ENCODE results near the gene MCF2L2. TPM values are rescaled to one million over a fixed set of nuclear protein-coding genes. Genes with fewer than 3 reads are reported as not detected.
A peak's percentile ranks its signal among the peaks of the same experiment; 100 is the strongest.

The MCF2L2 gene
- total and polyA plus RNA-seq, 9 of the 15 experiments (the other 6 are each of a cell fraction or from before 2014, with no cell fraction given): 0.56 to 4.2 (median 3.0) TPM

DNA sequence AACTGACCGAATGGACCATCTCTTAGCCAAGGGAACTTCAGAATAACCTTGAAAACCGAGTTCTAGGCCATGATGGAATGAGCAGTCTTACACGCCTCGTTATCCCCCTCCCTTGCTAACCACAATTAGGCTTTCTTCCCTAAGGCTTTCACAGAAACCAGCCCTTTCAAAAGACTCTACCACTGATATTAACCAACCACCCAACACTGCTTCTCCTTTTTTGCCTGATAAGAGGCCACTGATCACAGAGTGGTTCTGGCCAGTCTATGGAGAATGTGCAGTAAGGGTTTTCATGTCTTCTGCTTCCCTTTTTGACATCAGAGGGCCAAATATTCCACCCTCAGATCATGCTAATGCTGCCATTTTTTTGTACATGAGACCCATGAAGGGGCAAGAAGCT is 59.3 kb downstream of the MCF2L2 start (continued):
- TF ChIP-seq SMARCA4 (IDR thresholded peaks at IDR 0.05) (peak; percentile 75), PHF8 (IDR thresholded peaks at IDR 0.05; ENCODE audit: borderline replicate concordance, low read length) (no peak), FOXK2 (conservative IDR thresholded peaks at IDR 0.05 in 1 of 2, IDR thresholded peaks at IDR 0.05 in 1 of 2; ENCODE audit: low read depth in 2 of 2) (peak in 1 of 2 experiments; percentile 59; a peak in 1 of 4 replicates), MTA3 (IDR thresholded peaks at IDR 0.05; ENCODE audit: borderline replicate concordance) (peak; percentile 29; the same call in 1 of the 2 replicates), CEBPG (CRISPR knock-in tag; IDR thresholded peaks at IDR 0.05) (no peak), CEBPG (tag; conservative IDR thresholded peaks at IDR 0.05 in 1 of 2, IDR thresholded peaks at IDR 0.05 in 1 of 2) (peak in 1 of 2 experiments; percentile 4; a peak in 1 of 4 replicates), HDAC6 (IDR thresholded peaks at IDR 0.05; ENCODE audit: low read depth, low read length) (no peak), TSC22D4 (tag; IDR thresholded peaks at IDR 0.05) (no peak), ZNF766 (CRISPR knock-in tag; conservative IDR thresholded peaks at IDR 0.05) (peak; percentile 89), ZNF699 (CRISPR knock-in tag; IDR thresholded peaks at IDR 0.05; ENCODE audit: insufficient replicate concordance) (no peak), MYBL2 (IDR thresholded peaks at IDR 0.05; ENCODE audit: low read depth) (peak; percentile 61; the same call in 1 of the 2 replicates), MYBL2 (CRISPR knock-in tag; IDR thresholded peaks at IDR 0.05; ENCODE audit: borderline replicate concordance) (no peak), ELF4 (CRISPR knock-in tag; IDR thresholded peaks at IDR 0.05) (0 out of 2 replicates have a peak, but pooled peaks have one; percentile 38), MLLT1 (IDR thresholded peaks at IDR 0.05) (peak in 1 of 2 experiments; percentile 90; a peak in 2 of 4 replicates), YY1 (IDR thresholded peaks at IDR 0.05; ENCODE audit: borderline replicate concordance in 1 of 3, control insufficient read depth in 1 of 3, extremely low read depth in 1 of 3, insufficient read depth in 3 of 3, insufficient read length in 1 of 3, insufficient replicate concordance in 2 of 3, low read depth in 1 of 3, low read length in 2 of 3) (peak in 1 of 3 experiments; percentile 24), IRF9 (tag; IDR thresholded peaks at IDR 0.05) (no peak), TCF7L2 (IDR thresholded peaks at IDR 0.05; ENCODE audit: low read depth, low read length) (peak; percentile 66; the same call in 1 of the 2 replicates), DPF2 (IDR thresholded peaks at IDR 0.05) (peak; percentile 56; the same call in 1 of the 2 replicates), ATF7 (IDR thresholded peaks at IDR 0.05) (peak; percentile 75), HMBOX1 (IDR thresholded peaks at IDR 0.05) (peak; percentile 99), SMAD1 (IDR thresholded peaks at IDR 0.05; ENCODE audit: low read depth, low read length, partially characterized antibody) (no peak), ZEB2 (IDR thresholded peaks at IDR 0.05) (0 out of 2 replicates have a peak, but pooled peaks have one; percentile 13), CBFB (CRISPR knock-in tag; IDR thresholded peaks at IDR 0.05) (no peak), NFYB (IDR thresholded peaks at IDR 0.05; ENCODE audit: extremely low read depth, insufficient read length) (peak; percentile 39), FOXJ3 (CRISPR knock-in tag; IDR thresholded peaks at IDR 0.05) (no peak), MTF1 (CRISPR knock-in tag; IDR thresholded peaks at IDR 0.05; ENCODE audit: borderline replicate concordance) (no peak)
